ENCODE results near the gene PLCB2.

GRCh38 chr15:40287968-40288367 lies 19.8 kb downstream of the PLCB2 start:
- TF ChIP-seq CTCF (IDR thresholded peaks at IDR 0.05) (no peak), POLR2AphosphoS5 (IDR thresholded peaks at IDR 0.05; ENCODE audit: low read depth, low read length) (no peak), REST (IDR thresholded peaks at IDR 0.05; ENCODE audit: insufficient read depth in 1 of 2, low read depth in 2 of 2, low read length in 1 of 2) (no peak), SIN3A (IDR thresholded peaks at IDR 0.05; ENCODE audit: borderline replicate concordance, insufficient read depth, low read depth, low read length) (no peak), TCF7L2 (IDR thresholded peaks at IDR 0.05; ENCODE audit: low read depth, low read length) (no peak)

All from Panc1 (cell line).